T-cell (primary cell): ENCODE measurements around the gene MYO15B. TPM values are rescaled to one million over a fixed set of nuclear protein-coding genes. Genes with fewer than 3 reads are reported as not detected.
A peak's percentile ranks its signal among the peaks of the same experiment; 100 is the strongest.

Source experiments
- ATAC-seq, 4 experiments: fragments of 200-7000 bp in 3 of 4; fragments of 150-1000 bp in 1 of 4; cut with Tn5 transposase; replicated peaks in 1 of 4; 1 replicate in 3 of 4; 2 replicates in 1 of 4; pipeline ENCODE4 v1.10.0; 2021; ENCODE audit warnings: moderate library complexity in 3 of 4, mild to moderate bottlenecking in 2 of 4, moderate number of reproducible peaks in 1 of 4
- CTCF ChIA-PET, 2 donors: fragments of 300-600 bp; sonication (Branson Sonifier 250); formaldehyde crosslinking; loops; one replicate each; lab custom pipeline; 2022; ENCODE audit warnings: antibody characterized with exemption in 2 of 2; lab: Charles Lee
- POLR2A ChIA-PET, 2 donors: fragments of 300-600 bp; sonication (Branson Sonifier 250); formaldehyde crosslinking; loops; one replicate each; lab custom pipeline; 2022; ENCODE audit warnings: antibody characterized with exemption in 2 of 2; lab: Charles Lee
- DNase-seq, 35 experiments: peaks; one replicate each; pipeline versions ENCODE4 v3.0.0 to v3.0.0-alpha.2; 2013 to 2023
- H3K27ac ChIP-seq: one replicate; pipeline ENCODE4 v1.5.1; 2013; ENCODE audit warnings: low read length
- H3K27me3 ChIP-seq, 2 experiments: replicated peaks in 1 of 2; 1 replicate in 1 of 2; 2 replicates in 1 of 2; pipeline versions ENCODE4 v1.6.1 to v1.7.0; 2013; ENCODE audit warnings: low read length in 1 of 2, mixed read lengths in 1 of 2; ENCODE audit not compliant: control insufficient read depth in 2 of 2, insufficient read depth in 2 of 2; ENCODE audit errors: extremely low read depth in 1 of 2
- H3K36me3 ChIP-seq, 2 donors: 1 replicate in 1 of 2; 2 replicates in 1 of 2; pipeline versions ENCODE4 v1.6.1 to v1.7.0; 2013; ENCODE audit warnings: low read length in 1 of 2; ENCODE audit not compliant: control insufficient read depth in 2 of 2, insufficient read depth in 1 of 2; ENCODE audit errors: extremely low read depth in 1 of 2
- H3K4me1 ChIP-seq, 2 experiments: 1 replicate in 1 of 2; 2 replicates in 1 of 2; pipeline versions ENCODE4 v1.6.1 to v1.7.0; 2013; ENCODE audit warnings: low read length in 2 of 2, mixed read lengths in 1 of 2; ENCODE audit not compliant: insufficient read depth in 2 of 2, control insufficient read depth in 1 of 2; ENCODE audit errors: extremely low read depth in 1 of 2
- H3K4me3 ChIP-seq, 2 donors: 1 replicate in 1 of 2; 2 replicates in 1 of 2; pipeline versions ENCODE4 v1.5.1 to v1.7.0; 2013; ENCODE audit warnings: mild to moderate bottlenecking in 2 of 2, low read length in 1 of 2, moderate library complexity in 1 of 2; ENCODE audit not compliant: control insufficient read depth in 1 of 2; ENCODE audit errors: extremely low read depth in 1 of 2
- H3K9me3 ChIP-seq: 2 replicates; pipeline ENCODE4 v1.7.0; 2013
- H3K27ac Mint-ChIP-seq, 2 donors: one replicate each; pipeline ENCODE4 v1.8.0; 2020 to 2021; ENCODE audit warnings: mild to moderate bottlenecking in 2 of 2, mixed read lengths in 2 of 2
- H3K27me3 Mint-ChIP-seq, 2 donors: one replicate each; pipeline ENCODE4 v1.8.0; 2021 to 2022; ENCODE audit warnings: mixed read lengths in 2 of 2
- H3K36me3 Mint-ChIP-seq: one replicate; pipeline ENCODE4 v1.8.0; 2021; ENCODE audit warnings: mixed read lengths
- H3K4me1 Mint-ChIP-seq, 3 donors: one replicate each; pipeline ENCODE4 v1.8.0; 2020 to 2022; ENCODE audit warnings: mixed read lengths in 3 of 3, mild to moderate bottlenecking in 1 of 3
- H3K4me3 Mint-ChIP-seq, 3 donors: one replicate each; pipeline ENCODE4 v1.8.0; 2020 to 2022; ENCODE audit warnings: mild to moderate bottlenecking in 3 of 3, mixed read lengths in 3 of 3, moderate library complexity in 3 of 3
- H3K9me3 Mint-ChIP-seq, 3 donors: one replicate each; pipeline ENCODE4 v1.8.0; 2020 to 2022; ENCODE audit warnings: mixed read lengths in 3 of 3
- WGBS: methylation state at CpG from one replicate; pipeline ENCODE4 v1.1.5; 2013; ENCODE audit warnings: missing lambda C conversion rate; ENCODE audit not compliant: insufficient coverage; 5-methylcytosine and 5-hydroxymethylcytosine counted together
- total RNA-seq, 35 experiments: library from RNA in 6 of 35; stranded (reverse) in 6 of 35; fragments of 120-200 nt in 1 of 35; gene quantifications; one replicate each; pipeline versions ENCODE4 v1.2.1 to v1.2.4 and lab custom pipeline; 2013 to 2026

Gene MYO15B
- total RNA-seq, 5 donors from 2014 or later (not counting 1 experiment from before 2014, with no cell fraction given) = 171 to 382 (median 273) TPM

DNA sequence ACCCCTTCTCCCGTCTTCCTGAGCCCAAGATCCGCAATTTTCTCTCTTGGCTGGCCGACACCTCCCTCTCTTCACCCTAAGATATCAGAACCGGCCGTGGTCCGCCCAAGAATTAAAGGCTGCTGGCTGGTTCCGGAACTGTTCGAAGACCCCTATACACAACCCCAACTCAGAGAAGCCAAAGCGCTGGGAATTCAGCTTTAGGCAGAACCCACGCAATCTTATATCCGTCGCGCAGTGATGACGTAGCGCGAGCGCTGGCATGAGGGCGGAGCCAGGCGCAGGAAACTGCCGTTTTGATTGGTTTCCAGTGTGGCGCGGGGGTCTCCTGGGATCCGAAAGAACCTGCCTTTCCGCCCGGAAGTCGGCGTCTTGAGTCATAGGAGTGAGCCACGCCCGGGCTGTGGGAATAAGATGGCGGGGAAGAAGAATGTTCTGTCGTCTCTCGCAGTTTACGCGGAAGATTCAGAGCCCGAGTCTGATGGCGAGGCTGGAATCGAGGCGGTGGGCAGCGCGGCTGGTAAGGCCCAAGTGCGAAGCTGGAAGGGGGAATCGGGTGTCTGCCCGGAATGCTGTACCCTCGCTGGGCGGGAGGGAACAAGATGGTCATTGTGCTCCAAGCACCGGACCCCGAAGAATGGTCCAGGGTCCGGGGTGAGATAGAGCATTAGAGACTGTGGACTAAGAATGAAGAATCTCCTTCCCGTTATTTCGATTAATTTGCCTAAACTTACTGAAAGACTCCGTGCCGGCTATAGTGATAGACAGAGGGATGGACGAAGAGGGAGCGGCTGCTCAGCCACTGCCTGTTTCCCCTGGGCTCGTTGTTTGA lies 79.6 kb downstream of the MYO15B start, which contains the start of the genes RECQL5 and SAP30BP:
TSS of gene RECQL5 (minus strand) at position 196 of the 832 bp plus-strand sequence. CDS start 597 bp downstream, outside the sequence.
TSS of gene SAP30BP (plus strand) at position 380 of the 832 bp plus-strand sequence. CDS start at position 415, 35 bp downstream.
- H3K27me3 ChIP-seq = no peaks in the 10 kb centered on the region
- H3K9me3 Mint-ChIP-seq = no peaks in the 10 kb centered on the region
- under 1% methylated on average over 50 of the region's 55 CpGs for WGBS
- H3K27ac Mint-ChIP-seq = no peak within 1 kb of the TSS
- no peaks in the 10 kb centered on the region for H3K27me3 Mint-ChIP-seq
- peak within 1 kb of the TSS in 2 of 3 donors; percentile 54 to 63 for H3K4me3 Mint-ChIP-seq
- peaks cover 14 to 19% of the 10 kb centered on the region in 2 experiments for H3K4me1 ChIP-seq
- no peaks in the 10 kb centered on the region for H3K9me3 ChIP-seq
- H3K4me3 ChIP-seq = peak within 1 kb of the TSS; percentile 95 to 99
- H3K36me3 Mint-ChIP-seq = peaks cover 34% of the 10 kb centered on the region
- DNase-seq (peak; percentile 90 to 99 (median 97)), ATAC-seq (peak; percentile 100)
- H3K4me1 Mint-ChIP-seq = peaks cover 21 to 24% (median 23%) of the 10 kb centered on the region in 3 donors
- peak within 1 kb of the TSS; percentile 88 for H3K27ac ChIP-seq
- CTCF ChIA-PET = interaction anchor here (0.6 to 2.2 kb wide), 8 partner anchors 9 to 238 kb away, joined by 3 to 8 read pairs (median 4); partner anchors contain the start of gene MRPL38 (in 1 of the 2)
- peaks cover 7 to 49% of the 10 kb centered on the region in 2 donors for H3K36me3 ChIP-seq
- POLR2A ChIA-PET = interaction anchor here (0.7 to 1.4 kb wide), 4 partner anchors 22 to 378 kb away, joined by 3 to 4 read pairs (median 3); partner anchors contain the start of gene SLC25A19 (in 1 of the 2)

DNA sequence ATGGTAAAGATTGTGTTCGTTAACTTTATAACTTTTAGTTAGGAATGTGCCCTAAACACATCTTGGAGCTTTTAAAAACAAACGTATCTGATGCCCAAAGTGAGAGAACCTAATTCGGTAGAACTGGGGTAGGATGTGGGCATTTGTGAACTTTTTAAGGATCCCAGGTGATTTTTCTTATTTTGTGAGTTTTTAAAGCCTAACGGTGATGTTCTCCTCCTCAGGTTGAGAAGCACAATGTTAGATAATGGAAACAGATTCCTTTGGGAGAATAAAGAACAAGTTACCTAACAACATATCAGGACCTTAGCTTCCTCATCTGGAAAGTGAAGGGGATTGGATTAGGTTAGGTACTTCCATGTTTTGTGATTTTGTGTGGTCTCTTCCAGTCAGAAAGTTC lies 80.2 kb downstream of the MYO15B start:
- DNase-seq (no peak), ATAC-seq (no peak)
- Histone ChIP-seq H3K4me3 (peak overlapping the region; percentile 95 to 99), H3K36me3 (peaks cover 7 to 49% of the 10 kb centered on the region in 2 donors), H3K27ac (peak overlapping the region; percentile 88), H3K9me3 (no peaks in the 10 kb centered on the region), H3K4me1 (peaks cover 14 to 19% of the 10 kb centered on the region in 2 experiments), H3K27me3 (no peaks in the 10 kb centered on the region)
- 6% methylated on average over 3 of the region's 4 CpGs for WGBS
- Mint-ChIP-seq H3K27me3 (no peaks in the 10 kb centered on the region), H3K27ac (no peak overlapping the region), H3K4me3 (no peak overlapping the region), H3K36me3 (peaks cover 31% of the 10 kb centered on the region), H3K4me1 (peaks cover 21 to 24% (median 23%) of the 10 kb centered on the region in 3 donors), H3K9me3 (no peaks in the 10 kb centered on the region)
- ChIA-PET CTCF (interaction anchor here in 1 of 2 donors (2.2 kb wide), 1 partner anchor 82 kb away, joined by 4 read pairs; no protein-coding TSS in a partner anchor), POLR2A (interaction anchor here (1.0 to 1.2 kb wide), 2 partner anchors 78 to 379 kb away, joined by 3 read pairs; partner anchors contain the start of gene SLC25A19 (in 1 of the 2))

DNA sequence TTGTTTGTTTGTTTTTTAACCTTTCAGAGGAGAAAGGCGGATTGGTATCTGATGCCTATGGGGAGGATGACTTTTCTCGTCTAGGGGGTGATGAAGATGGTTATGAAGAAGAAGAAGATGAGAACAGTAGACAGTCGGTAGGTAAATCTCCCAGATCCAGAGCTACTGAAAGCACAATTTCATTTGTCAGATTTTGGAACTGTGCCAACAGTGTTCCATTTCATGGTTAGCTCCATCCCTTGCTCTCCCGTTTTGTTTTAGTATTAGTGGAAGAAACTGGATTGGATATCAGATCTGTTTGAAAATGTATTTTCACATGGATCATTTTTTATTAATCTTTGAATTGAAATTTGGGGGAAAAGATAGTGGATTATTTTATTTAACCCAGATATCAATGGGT lies 80.9 kb downstream of the MYO15B start:
- H3K4me1 Mint-ChIP-seq = peaks cover 23 to 24% (median 23%) of the 10 kb centered on the region in 3 donors
- Histone ChIP-seq H3K4me3 (no peak overlapping the region), H3K9me3 (no peaks in the 10 kb centered on the region), H3K36me3 (peaks cover 12 to 52% of the 10 kb centered on the region in 2 donors), H3K27me3 (no peaks in the 10 kb centered on the region), H3K27ac (no peak overlapping the region), H3K4me1 (peaks cover 14 to 19% of the 10 kb centered on the region in 2 experiments)
- no peaks in the 10 kb centered on the region for H3K9me3 Mint-ChIP-seq
- DNase-seq (no peak), ATAC-seq (no peak)
- peak overlapping the region; percentile 4 to 18 for H3K27ac Mint-ChIP-seq
- ChIA-PET CTCF (interaction anchor here in 1 of 2 donors (2.2 kb wide), 1 partner anchor 81 kb away, joined by 4 read pairs; no protein-coding TSS in a partner anchor), POLR2A (interaction anchor here in 1 of 2 donors (1.0 kb wide), 1 partner anchor 77 kb away, joined by 3 read pairs; no protein-coding TSS in a partner anchor)
- peaks cover 34% of the 10 kb centered on the region for H3K36me3 Mint-ChIP-seq
- no peaks in the 10 kb centered on the region for H3K27me3 Mint-ChIP-seq
- WGBS = 93% methylated on average over 4 of the region's 4 CpGs
- no peak overlapping the region for H3K4me3 Mint-ChIP-seq

DNA sequence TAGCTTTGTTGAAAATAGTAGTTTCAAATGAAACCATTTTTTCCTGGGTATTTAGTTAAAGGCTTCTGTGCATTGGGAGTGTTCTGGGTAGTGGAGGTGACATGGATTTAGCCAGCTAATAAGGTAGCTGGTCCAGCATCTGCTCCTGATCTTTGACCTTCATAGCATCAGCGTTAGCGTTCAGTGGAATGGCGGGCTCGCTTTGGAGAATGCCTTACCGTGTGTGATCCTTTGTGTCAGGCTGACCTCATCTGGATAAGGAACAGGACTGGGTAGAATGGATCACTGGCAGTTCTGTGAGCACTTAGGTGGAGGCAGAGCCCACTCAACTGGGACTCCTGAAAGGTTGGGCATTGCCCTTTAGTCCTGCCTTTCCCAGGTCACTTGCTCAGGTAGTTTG lies 83.3 kb downstream of the MYO15B start:
- Histone ChIP-seq H3K36me3 (peaks cover 15 to 53% of the 10 kb centered on the region in 2 donors), H3K4me1 (peaks cover 14 to 16% of the 10 kb centered on the region in 2 experiments), H3K9me3 (no peaks in the 10 kb centered on the region), H3K27ac (no peak overlapping the region), H3K4me3 (no peak overlapping the region), H3K27me3 (no peaks in the 10 kb centered on the region)
- no peak overlapping the region for H3K4me3 Mint-ChIP-seq
- DNase-seq (no peak), ATAC-seq (no peak)
- peaks cover 30% of the 10 kb centered on the region for H3K36me3 Mint-ChIP-seq
- peaks cover 24 to 25% (median 24%) of the 10 kb centered on the region in 3 donors for H3K4me1 Mint-ChIP-seq
- no peaks in the 10 kb centered on the region for H3K27me3 Mint-ChIP-seq
- WGBS = 100% methylated on average over 4 of the region's 5 CpGs
- no peak overlapping the region for H3K27ac Mint-ChIP-seq
- POLR2A ChIA-PET = interaction anchor here in 1 of 2 donors (1.0 kb wide), 1 partner anchor 37 kb away, joined by 3 read pairs; no protein-coding TSS in a partner anchor
- CTCF ChIA-PET = interaction anchor here (0.6 to 1.8 kb wide), 4 partner anchors 18 to 338 kb away, joined by 3 to 5 read pairs (median 3); partner anchors contain the start of gene SMIM5 (in 1 of the 2)
- H3K9me3 Mint-ChIP-seq = no peaks in the 10 kb centered on the region

DNA sequence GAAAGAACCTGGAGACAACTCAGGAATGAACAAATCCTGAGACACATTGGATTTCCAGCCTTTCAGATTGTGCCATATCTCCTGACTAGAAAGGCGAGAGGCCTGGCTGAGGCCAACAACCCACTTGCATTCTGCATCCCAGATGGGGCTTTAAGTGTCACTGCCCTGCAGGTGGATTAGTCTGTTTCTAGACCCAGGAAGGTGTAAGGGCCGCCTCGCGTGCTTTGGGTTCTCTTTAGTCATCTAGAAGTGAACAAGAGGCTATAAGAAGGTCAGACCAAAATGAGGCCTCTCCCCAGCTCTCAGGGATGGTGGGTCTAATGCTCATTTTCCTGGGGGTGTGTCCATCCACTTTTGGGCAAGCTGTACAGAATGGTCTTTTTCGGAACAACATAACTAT lies 84.4 kb downstream of the MYO15B start:
- ChIA-PET CTCF (interaction anchor here in 1 of 2 donors (1.4 to 1.8 kb wide), 3 partner anchors 11 to 82 kb away, joined by 4 to 5 read pairs (median 4); partner anchors contain the start of gene SMIM5), POLR2A (interaction anchor here in 1 of 2 donors (0.5 to 0.6 kb wide), 2 partner anchors 115 to 169 kb away, joined by 3 to 4 read pairs; no protein-coding TSS in a partner anchor)
- Mint-ChIP-seq H3K27ac (no peak overlapping the region), H3K27me3 (no peaks in the 10 kb centered on the region), H3K36me3 (peaks cover 30% of the 10 kb centered on the region), H3K9me3 (no peaks in the 10 kb centered on the region), H3K4me3 (no peak overlapping the region), H3K4me1 (peaks cover 20 to 25% (median 21%) of the 10 kb centered on the region in 3 donors)
- WGBS = no CpG with 5 or more reads among the region's 5 CpGs
- no peaks in the 10 kb centered on the region for H3K9me3 ChIP-seq
- H3K4me3 ChIP-seq = no peak overlapping the region
- no peak for DNase-seq
- peaks cover 17 to 59% of the 10 kb centered on the region in 2 donors for H3K36me3 ChIP-seq
- H3K27me3 ChIP-seq = no peaks in the 10 kb centered on the region
- ATAC-seq = no peak
- H3K27ac ChIP-seq = no peak overlapping the region
- H3K4me1 ChIP-seq = peaks cover 6 to 11% of the 10 kb centered on the region in 2 experiments
